PC-9 (cell line): Measurements from ENCODE around the gene EVI5. TPM values are rescaled to one million over a fixed set of nuclear protein-coding genes. Genes with fewer than 3 reads are reported as not detected.
"Not testable (repeated sequence)": the region's sequence is repeated elsewhere in the genome, so short reads cannot be mapped to it uniquely, and the experiment has no call there.

Experiments
- BruUV-seq: library from RNA; stranded (reverse); fragments of 400-500 nt; replicated peaks from 2 replicates; lab custom pipeline; 2021; lab: Mats Ljungman, UMichigan
- CTCF ChIA-PET: fragments of 300-600 bp; sonication (Branson Sonifier 250); formaldehyde crosslinking; loops from one replicate; lab custom pipeline; 2022; ENCODE audit warnings: antibody characterized with exemption; lab: Charles Lee
- POLR2A ChIA-PET: fragments of 300-600 bp; sonication (Branson Sonifier 250); formaldehyde crosslinking; loops from one replicate; lab custom pipeline; 2022; ENCODE audit warnings: antibody characterized with exemption; ENCODE audit not compliant: unreplicated experiment; lab: Charles Lee
- DNase-seq, 2 experiments: peaks; one replicate each; pipeline versions ENCODE4 v3.0.0 to v3.0.0-alpha.2; 2015 to 2022; ENCODE audit warnings: mixed read lengths in 1 of 2
- H2AFZ ChIP-seq: fragments of 200-600 bp; sonication (generic); 2 replicates; pipeline ENCODE4 v1.8.1; 2017; ENCODE audit warnings: antibody characterized with exemption
- H3F3A ChIP-seq: fragments of 200-600 bp; sonication (generic); 2 replicates; pipeline ENCODE4 v1.8.1; 2017; ENCODE audit warnings: antibody characterized with exemption, mild to moderate bottlenecking, low read depth; ENCODE audit not compliant: insufficient read depth
- H3K27ac ChIP-seq: fragments of 200-600 bp; sonication (generic); 2 replicates; pipeline ENCODE4 v1.6.1; 2016; ENCODE audit warnings: mixed run types
- H3K27me3 ChIP-seq: fragments of 200-600 bp; sonication (generic); 2 replicates; pipeline ENCODE4 v1.6.1; 2016; ENCODE audit warnings: low read depth, mixed run types; ENCODE audit not compliant: insufficient read depth
- H3K36me3 ChIP-seq: fragments of 200-600 bp; sonication (generic); 2 replicates; pipeline ENCODE4 v1.6.1; 2016; ENCODE audit warnings: low read depth, mixed run types
- H3K4me1 ChIP-seq: fragments of 200-600 bp; sonication (generic); replicated peaks from 2 replicates; pipeline ENCODE4 v1.6.1; 2016; ENCODE audit warnings: mixed run types; ENCODE audit not compliant: insufficient read depth
- H3K4me2 ChIP-seq: fragments of 200-600 bp; sonication (generic); 2 replicates; pipeline ENCODE4 v1.6.1; 2017; ENCODE audit warnings: mixed run types
- H3K4me3 ChIP-seq: fragments of 200-600 bp; sonication (generic); 2 replicates; pipeline ENCODE4 v1.6.1; 2016; ENCODE audit warnings: mixed run types
- H3K79me2 ChIP-seq: fragments of 200-600 bp; sonication (generic); 2 replicates; pipeline ENCODE4 v1.6.1; 2017; ENCODE audit warnings: low read depth, mixed run types
- H3K9me2 ChIP-seq: fragments of 200-600 bp; sonication (generic); 2 replicates; pipeline ENCODE4 v1.8.1; 2017; ENCODE audit warnings: mild to moderate bottlenecking; ENCODE audit not compliant: insufficient read depth
- H3K9me3 ChIP-seq: fragments of 200-600 bp; sonication (generic); 2 replicates; pipeline ENCODE4 v1.8.1; 2016; ENCODE audit warnings: low read depth; ENCODE audit not compliant: insufficient read depth
- H4K20me1 ChIP-seq: fragments of 200-600 bp; sonication (generic); 2 replicates; pipeline ENCODE4 v1.8.1; 2017; ENCODE audit not compliant: insufficient read depth
- CTCF ChIP-seq: fragments of 200-600 bp; sonication (generic); conservative IDR thresholded peaks from 2 replicates; pipeline ENCODE4 v1.6.1; 2017; ENCODE audit warnings: mixed run types, antibody characterized with exemption, mild to moderate bottlenecking, moderate library complexity
- EZH2 ChIP-seq: fragments of 200-600 bp; sonication (generic); IDR thresholded peaks from 2 replicates; pipeline ENCODE4 v1.8.0; 2017; ENCODE audit warnings: antibody characterized with exemption, low read depth
- intact Hi-C: fragments of 100-400 bp; cut with micrococcal nuclease; formaldehyde crosslinking; loops from one replicate; pipeline ENCODE4 v1.10.0; 2022; ENCODE audit not compliant: unreplicated experiment
- total RNA-seq: library from RNA; stranded (reverse); gene quantifications from 2 replicates; pipeline ENCODE4 v1.2.3, GENCODE V29; 2021

Gene EVI5
- total RNA-seq, 1 experiment from 2014 or later: 32.0 TPM

DNA sequence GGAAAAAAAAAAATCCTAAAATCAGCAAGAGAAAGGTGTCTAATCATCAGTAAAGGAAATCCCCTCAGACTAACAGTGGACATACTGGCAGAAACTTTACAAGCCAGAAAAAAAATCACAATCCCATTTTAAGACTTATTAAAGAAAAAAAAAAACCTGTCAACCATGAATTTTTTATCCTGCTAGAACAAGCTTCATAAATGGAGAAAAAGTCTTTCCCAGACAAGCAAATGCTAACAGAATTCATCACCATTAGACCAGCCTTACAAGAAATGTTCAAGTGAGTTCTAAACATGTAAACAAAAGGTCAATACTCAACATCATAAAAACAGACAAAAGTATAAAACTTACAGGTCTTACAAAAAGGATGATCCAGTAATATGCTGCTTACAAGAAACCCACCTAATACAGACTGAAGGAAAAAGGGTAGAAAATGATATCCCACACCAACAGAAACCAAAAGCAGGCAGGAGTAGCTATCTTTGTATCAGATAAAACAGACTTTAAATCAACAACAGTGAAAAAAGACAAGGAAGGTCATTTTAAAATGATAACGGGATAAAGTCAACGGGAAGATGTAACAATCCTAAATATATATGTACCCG is 129.6 kb downstream of the EVI5 start:
- no TSS peak for BruUV-seq
- Histone ChIP-seq H3F3A (no peaks in the 10 kb centered on the region), H4K20me1 (no peaks in the 10 kb centered on the region), H3K4me2 (no peak overlapping the region), H3K4me1 (no peaks in the 10 kb centered on the region), H3K27ac (no peak overlapping the region), H3K9me2 (no peaks in the 10 kb centered on the region), H3K9me3 (peaks cover 18% of the 10 kb centered on the region), H3K36me3 (0 out of 2 replicates have a peak, but pooled peaks cover 5% of the 10 kb centered on the region), H3K4me3 (no peak overlapping the region), H3K27me3 (no peaks in the 10 kb centered on the region), H3K79me2 (no peaks in the 10 kb centered on the region), H2AFZ (no peak overlapping the region)
- POLR2A ChIA-PET: no interaction called here
- CTCF ChIA-PET: no interaction called here
- TF ChIP-seq EZH2: no peak
- TF ChIP-seq CTCF: no peak
- no peak for DNase-seq
- intact Hi-C loops: no loop called here

GRCh38 chr1:92653605-92654381 is 131.1 kb downstream of the EVI5 start:
- Histone ChIP-seq H3K27ac (no peak overlapping the region), H3K4me2 (no peak overlapping the region), H2AFZ (no peak overlapping the region), H3F3A (no peaks in the 10 kb centered on the region), H3K9me3 (peaks cover 18% of the 10 kb centered on the region), H3K79me2 (no peaks in the 10 kb centered on the region), H4K20me1 (no peaks in the 10 kb centered on the region), H3K36me3 (0 out of 2 replicates have a peak, but pooled peaks cover 5% of the 10 kb centered on the region), H3K4me3 (no peak overlapping the region), H3K4me1 (no peaks in the 10 kb centered on the region), H3K9me2 (no peaks in the 10 kb centered on the region), H3K27me3 (no peaks in the 10 kb centered on the region)
- TF ChIP-seq CTCF: no peak
- TF ChIP-seq EZH2: no peak
- no TSS peak for BruUV-seq
- CTCF ChIA-PET: no interaction called here
- intact Hi-C loops: no loop called here
- POLR2A ChIA-PET: no interaction called here
- no peak for DNase-seq

DNA sequence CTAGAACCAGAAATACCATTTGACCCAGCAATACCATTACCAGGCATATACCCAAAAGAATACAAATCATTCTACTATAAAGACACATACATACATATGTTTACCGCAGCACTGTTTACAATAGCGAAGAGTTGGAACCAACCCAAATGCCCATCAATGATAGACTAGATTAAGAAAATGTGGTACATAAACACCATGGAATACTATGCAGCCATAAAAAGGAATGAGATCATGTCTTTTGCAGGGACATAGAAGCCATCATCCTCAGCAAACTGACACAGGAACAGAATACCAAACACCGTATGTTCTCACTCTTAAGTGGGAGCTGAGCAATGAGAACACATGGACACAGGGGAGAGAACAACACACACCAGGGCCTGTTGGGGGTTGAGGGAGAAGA is 144.2 kb downstream of the EVI5 start:
- H3F3A ChIP-seq, H3K27ac ChIP-seq, DNase-seq, CTCF ChIA-PET, H3K4me1 ChIP-seq, H3K9me2 ChIP-seq, H3K27me3 ChIP-seq, H2AFZ ChIP-seq, intact Hi-C loops, H3K79me2 ChIP-seq, H3K9me3 ChIP-seq, H3K4me2 ChIP-seq, H3K36me3 ChIP-seq, POLR2A ChIA-PET, H3K4me3 ChIP-seq, H4K20me1 ChIP-seq, BruUV-seq: not testable (repeated sequence)
